Ishikawa (cell line): ENCODE measurements around the gene DDR2.

ENCODE experiments used
- CEBPB ChIP-seq: IDR thresholded peaks from 2 replicates; pipeline ENCODE4 v1.6.1; 2012
- CREB1 ChIP-seq: IDR thresholded peaks from 2 replicates; pipeline ENCODE4 v1.6.1; 2012; ENCODE audit warnings: low read depth
- EGR1 ChIP-seq: IDR thresholded peaks from 2 replicates; pipeline ENCODE4 v1.6.1; 2012
- EP300 ChIP-seq: IDR thresholded peaks from 2 replicates; pipeline ENCODE4 v1.6.1; 2012; ENCODE audit warnings: borderline replicate concordance
- FOXM1 ChIP-seq: IDR thresholded peaks from 2 replicates; pipeline ENCODE4 v1.6.1; 2012; ENCODE audit warnings: low read depth, borderline replicate concordance
- NFIC ChIP-seq: IDR thresholded peaks from 2 replicates; pipeline ENCODE4 v1.6.1; 2012
- RAD21 ChIP-seq: IDR thresholded peaks from 2 replicates; pipeline ENCODE4 v1.6.1; 2012; ENCODE audit warnings: low read depth
- TAF1 ChIP-seq: IDR thresholded peaks from 2 replicates; pipeline ENCODE4 v1.6.1; 2012; ENCODE audit warnings: low read depth, mild to moderate bottlenecking
- TCF12 ChIP-seq: IDR thresholded peaks from 2 replicates; pipeline ENCODE4 v1.6.1; 2012; ENCODE audit warnings: low read depth
- TEAD4 ChIP-seq: IDR thresholded peaks from 2 replicates; pipeline ENCODE4 v1.6.1; 2012
- YY1 ChIP-seq: IDR thresholded peaks from 2 replicates; pipeline ENCODE4 v1.6.1; 2012; ENCODE audit warnings: low read depth
- ZBTB7A ChIP-seq: IDR thresholded peaks from 2 replicates; pipeline ENCODE4 v1.6.1; 2012; ENCODE audit warnings: low read depth
- TF ChIP-seq, protein P1 (sequence below): IDR thresholded peaks from 2 replicates; pipeline ENCODE4 v1.6.1; 2012; ENCODE audit warnings: low read depth, mild to moderate bottlenecking
- TF ChIP-seq, protein P2 (sequence below): IDR thresholded peaks from 2 replicates; pipeline ENCODE4 v1.6.1; 2012
- TF ChIP-seq, protein P3 (sequence below): IDR thresholded peaks from 2 replicates; pipeline ENCODE4 v1.6.1; 2012

Gene DDR2

DNA sequence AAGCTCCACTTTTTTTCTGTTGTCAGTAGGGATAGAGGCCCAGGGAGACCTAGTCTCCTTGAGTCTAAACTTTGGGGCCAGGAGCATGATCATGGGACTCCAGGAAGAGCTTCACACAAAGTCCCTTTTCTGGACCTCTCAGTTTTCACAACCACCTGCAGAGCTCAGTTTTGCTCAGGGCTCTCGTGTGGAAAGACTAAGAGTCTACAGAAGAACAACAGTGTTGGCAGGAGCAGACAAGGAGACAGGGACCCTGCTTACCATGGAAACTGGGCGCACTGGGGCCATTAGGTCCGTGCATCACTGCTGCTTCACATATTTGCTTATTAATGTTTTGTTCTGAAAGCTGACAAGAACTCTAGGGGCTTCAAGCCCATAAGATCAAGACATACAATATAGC lies 94.3 kb downstream of the DDR2 start:
- TF ChIP-seq, protein P1, sequence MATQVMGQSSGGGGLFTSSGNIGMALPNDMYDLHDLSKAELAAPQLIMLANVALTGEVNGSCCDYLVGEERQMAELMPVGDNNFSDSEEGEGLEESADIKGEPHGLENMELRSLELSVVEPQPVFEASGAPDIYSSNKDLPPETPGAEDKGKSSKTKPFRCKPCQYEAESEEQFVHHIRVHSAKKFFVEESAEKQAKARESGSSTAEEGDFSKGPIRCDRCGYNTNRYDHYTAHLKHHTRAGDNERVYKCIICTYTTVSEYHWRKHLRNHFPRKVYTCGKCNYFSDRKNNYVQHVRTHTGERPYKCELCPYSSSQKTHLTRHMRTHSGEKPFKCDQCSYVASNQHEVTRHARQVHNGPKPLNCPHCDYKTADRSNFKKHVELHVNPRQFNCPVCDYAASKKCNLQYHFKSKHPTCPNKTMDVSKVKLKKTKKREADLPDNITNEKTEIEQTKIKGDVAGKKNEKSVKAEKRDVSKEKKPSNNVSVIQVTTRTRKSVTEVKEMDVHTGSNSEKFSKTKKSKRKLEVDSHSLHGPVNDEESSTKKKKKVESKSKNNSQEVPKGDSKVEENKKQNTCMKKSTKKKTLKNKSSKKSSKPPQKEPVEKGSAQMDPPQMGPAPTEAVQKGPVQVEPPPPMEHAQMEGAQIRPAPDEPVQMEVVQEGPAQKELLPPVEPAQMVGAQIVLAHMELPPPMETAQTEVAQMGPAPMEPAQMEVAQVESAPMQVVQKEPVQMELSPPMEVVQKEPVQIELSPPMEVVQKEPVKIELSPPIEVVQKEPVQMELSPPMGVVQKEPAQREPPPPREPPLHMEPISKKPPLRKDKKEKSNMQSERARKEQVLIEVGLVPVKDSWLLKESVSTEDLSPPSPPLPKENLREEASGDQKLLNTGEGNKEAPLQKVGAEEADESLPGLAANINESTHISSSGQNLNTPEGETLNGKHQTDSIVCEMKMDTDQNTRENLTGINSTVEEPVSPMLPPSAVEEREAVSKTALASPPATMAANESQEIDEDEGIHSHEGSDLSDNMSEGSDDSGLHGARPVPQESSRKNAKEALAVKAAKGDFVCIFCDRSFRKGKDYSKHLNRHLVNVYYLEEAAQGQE = no peak
- TF ChIP-seq, protein P2, sequence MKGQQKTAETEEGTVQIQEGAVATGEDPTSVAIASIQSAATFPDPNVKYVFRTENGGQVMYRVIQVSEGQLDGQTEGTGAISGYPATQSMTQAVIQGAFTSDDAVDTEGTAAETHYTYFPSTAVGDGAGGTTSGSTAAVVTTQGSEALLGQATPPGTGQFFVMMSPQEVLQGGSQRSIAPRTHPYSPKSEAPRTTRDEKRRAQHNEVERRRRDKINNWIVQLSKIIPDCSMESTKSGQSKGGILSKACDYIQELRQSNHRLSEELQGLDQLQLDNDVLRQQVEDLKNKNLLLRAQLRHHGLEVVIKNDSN = no peak
- TF ChIP-seq RAD21 (no peak), TCF12 (no peak), ZBTB7A (no peak), FOXM1 (no peak), CEBPB (no peak)

DNA sequence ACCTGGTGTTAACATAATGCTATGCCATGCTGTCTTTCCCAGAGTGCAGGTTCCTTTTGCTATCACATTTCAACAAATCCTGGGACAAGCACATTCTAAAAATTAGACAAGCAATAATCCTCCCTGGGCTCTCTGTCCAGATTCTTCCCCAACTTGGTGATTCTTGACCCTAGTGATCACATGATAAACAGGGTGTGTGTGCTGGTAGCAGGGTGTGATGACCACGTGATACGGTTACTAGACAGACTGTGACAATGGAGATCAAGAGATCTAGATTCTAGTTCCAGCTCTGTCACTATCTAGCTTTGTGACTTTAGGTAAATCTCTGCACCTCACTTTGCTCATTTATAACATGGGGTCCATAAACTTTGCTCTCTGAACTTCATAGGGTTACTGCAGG lies 96.3 kb downstream of the DDR2 start:
- no peak for TF ChIP-seq ZBTB7A
- TF ChIP-seq, protein P1 = no peak
- TF ChIP-seq TCF12 = no peak
- TF ChIP-seq, protein P3, sequence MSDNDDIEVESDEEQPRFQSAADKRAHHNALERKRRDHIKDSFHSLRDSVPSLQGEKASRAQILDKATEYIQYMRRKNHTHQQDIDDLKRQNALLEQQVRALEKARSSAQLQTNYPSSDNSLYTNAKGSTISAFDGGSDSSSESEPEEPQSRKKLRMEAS = no peak
- TF ChIP-seq, protein P2 = no peak
- TF ChIP-seq EP300 = no peak
- TF ChIP-seq TAF1 = no peak
- TF ChIP-seq NFIC = no peak
- TF ChIP-seq CREB1 = no peak
- TF ChIP-seq YY1 = no peak
- TF ChIP-seq FOXM1 = no peak
- TF ChIP-seq CEBPB = no peak
- no peak for TF ChIP-seq EGR1
- TF ChIP-seq RAD21 = no peak

DNA sequence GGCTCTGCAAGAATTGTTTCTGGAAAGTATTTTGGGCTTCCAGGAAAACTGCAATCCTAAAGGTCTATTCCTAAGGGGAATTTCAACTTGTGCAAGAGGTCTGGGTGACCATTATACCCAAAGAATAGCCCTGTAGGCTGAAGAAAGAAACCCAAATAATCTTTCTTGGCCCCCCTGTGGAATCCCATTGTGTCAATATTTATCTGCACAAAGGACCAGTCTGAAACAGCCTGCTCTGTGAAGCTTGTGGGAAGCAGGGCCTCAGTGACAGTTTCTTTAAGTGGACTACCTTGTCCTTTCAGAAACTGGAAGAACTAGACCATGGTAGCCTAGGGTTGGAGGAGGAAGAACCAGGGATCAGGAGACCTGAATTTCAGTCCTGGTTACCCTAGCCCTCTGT lies 99.8 kb downstream of the DDR2 start:
- TF ChIP-seq, protein P1 = no peak
- no peak for TF ChIP-seq EGR1
- no peak for TF ChIP-seq CEBPB
- TF ChIP-seq, protein P2 = no peak
- TF ChIP-seq FOXM1 = no peak
- TF ChIP-seq ZBTB7A = no peak
- no peak for TF ChIP-seq YY1
- TF ChIP-seq CREB1 = no peak
- no peak for TF ChIP-seq NFIC
- TF ChIP-seq RAD21 = no peak

DNA sequence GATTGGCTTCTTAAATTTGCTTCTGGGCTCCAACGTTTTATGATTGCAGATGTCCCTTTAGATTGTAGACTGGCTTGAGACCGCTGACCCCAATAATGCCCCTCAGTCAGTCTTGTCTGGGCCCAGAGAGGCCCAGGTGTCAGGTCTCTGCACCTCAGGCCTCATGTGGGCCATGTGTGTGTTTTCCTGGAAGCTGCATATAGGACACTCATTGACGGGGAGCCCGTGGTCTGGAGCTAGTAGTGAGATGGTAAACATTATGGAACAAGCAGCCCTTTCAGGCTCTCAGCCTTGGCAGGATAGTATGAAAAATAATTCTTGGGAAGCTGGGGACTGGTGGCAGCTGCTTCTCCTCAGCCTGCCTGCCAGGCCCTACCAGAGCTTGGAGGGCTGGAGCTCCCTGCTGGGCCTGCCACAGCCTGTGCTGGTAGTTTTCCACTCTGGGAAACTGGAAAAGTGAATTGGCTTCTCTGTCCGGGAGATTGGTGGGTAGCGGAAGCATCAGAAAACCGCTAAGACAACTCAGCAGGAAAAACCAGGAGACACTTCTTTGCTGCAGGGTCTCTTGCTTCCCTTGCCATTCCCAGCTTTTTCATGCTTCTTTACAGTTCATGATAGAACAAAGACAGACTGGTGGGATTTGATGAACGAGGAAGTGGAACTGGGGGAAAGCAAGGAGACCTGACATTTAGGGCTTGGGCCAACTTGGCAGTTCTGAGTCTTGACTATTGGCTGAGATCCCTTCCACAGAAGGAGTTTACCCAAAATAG lies 100.5 kb downstream of the DDR2 start:
- TF ChIP-seq ZBTB7A (no peak), CEBPB (no peak), TEAD4 (no peak), EP300 (no peak), TAF1 (no peak), TCF12 (no peak), FOXM1 (no peak), EGR1 (no peak), CREB1 (no peak), NFIC (no peak), RAD21 (no peak), YY1 (no peak)
- TF ChIP-seq, protein P3 = no peak
- TF ChIP-seq, protein P1 = no peak
- TF ChIP-seq, protein P2 = no peak
